ENCODE data around the gene KCNG4. TPM values are rescaled to one million over a fixed set of nuclear protein-coding genes. Genes with fewer than 3 reads are reported as not detected.

KCNG4 gene
- polyA plus RNA-seq, 2 donors = not detected

DNA sequence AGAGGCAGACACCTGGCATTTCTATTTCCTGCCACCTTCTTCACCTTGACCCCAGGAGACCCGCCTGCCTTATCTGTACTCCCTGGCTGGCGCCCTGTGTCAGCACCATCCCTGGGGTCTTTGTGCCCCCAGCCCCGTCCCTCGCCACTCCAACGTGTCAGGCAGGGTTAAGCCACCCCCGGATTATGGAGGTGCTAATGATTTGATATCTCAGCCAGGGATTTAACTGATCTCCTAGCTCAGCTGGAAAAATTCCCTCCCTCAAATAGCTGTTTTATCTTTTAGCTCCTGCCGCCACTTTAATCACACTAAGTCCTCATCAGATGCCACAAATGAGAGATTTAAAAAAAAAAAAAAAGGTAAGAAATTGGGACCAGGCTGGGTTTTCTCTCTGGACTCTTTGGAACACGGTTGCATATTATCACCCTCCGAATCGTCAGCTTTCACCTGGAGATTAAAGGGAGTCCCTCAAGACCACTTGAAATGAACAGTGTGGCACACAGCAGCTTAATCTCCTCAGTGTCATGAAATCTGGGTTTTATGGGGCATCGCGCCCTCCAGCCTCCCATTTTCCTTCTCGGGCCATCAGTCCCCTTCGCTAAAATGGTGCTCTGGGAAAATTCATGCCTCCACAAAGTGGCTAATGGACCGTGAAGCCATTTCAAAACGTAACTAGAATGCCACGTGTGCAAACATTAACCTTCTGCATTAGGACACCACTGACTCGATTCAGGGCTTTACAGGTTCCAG, 28.7 kb upstream of the KCNG4 start:
- 54 to 64% methylated on average over 18 of the region's 18 CpGs for WGBS, 2 donors
- no peaks in the 10 kb centered on the region for H3K27me3 ChIP-seq (ENCODE audit: control insufficient read depth in 1 of 2, insufficient read depth in 2 of 2, low read length in 2 of 2)
- no peaks in the 10 kb centered on the region for H3K36me3 ChIP-seq (ENCODE audit: control insufficient read depth in 2 of 2, insufficient read depth in 2 of 2, low read length in 1 of 2)
- H3K9me3 ChIP-seq (ENCODE audit: control insufficient read depth in 2 of 2, insufficient read depth in 1 of 2, low read depth in 1 of 2, low read length in 1 of 2) = no peaks in the 10 kb centered on the region
- no peak overlapping the region for H3K4me3 ChIP-seq (ENCODE audit: low read depth in 1 of 2, low read length in 2 of 2)
- no peak overlapping the region for H3K27ac ChIP-seq (ENCODE audit: low read depth in 2 of 2, low read length in 1 of 2)
- no peaks in the 10 kb centered on the region for H3K4me1 ChIP-seq (ENCODE audit: control insufficient read depth in 2 of 2, insufficient read depth in 2 of 2, low read length in 1 of 2)

DNA sequence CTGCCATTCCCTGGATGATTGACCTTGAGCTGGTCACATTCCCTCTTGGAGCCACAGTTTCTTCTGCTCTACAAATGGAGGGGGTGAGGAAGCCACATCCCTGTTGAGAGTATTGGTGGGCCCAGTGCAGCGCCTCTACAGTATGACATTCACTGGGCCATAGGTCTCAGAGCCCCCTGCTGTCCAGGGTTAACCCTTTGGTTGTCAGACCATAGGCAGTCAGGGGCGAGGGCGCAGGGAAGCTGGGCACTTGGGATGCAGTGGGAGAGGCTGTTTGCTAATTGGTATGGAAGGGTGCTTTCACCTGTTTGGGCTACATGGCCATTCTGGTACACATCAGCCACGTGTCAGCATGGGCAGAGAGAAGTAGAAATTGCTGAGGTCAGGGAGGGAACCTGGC, 27.6 kb upstream of the KCNG4 start:
- Histone ChIP-seq H3K4me3 (ENCODE audit: low read depth in 1 of 2, low read length in 2 of 2) (no peak overlapping the region), H3K36me3 (ENCODE audit: control insufficient read depth in 2 of 2, insufficient read depth in 2 of 2, low read length in 1 of 2) (no peaks in the 10 kb centered on the region), H3K4me1 (ENCODE audit: control insufficient read depth in 2 of 2, insufficient read depth in 2 of 2, low read length in 1 of 2) (no peaks in the 10 kb centered on the region), H3K9me3 (ENCODE audit: control insufficient read depth in 2 of 2, insufficient read depth in 1 of 2, low read depth in 1 of 2, low read length in 1 of 2) (peaks cover 0 to 2% of the 10 kb centered on the region in 2 donors), H3K27ac (ENCODE audit: low read depth in 2 of 2, low read length in 1 of 2) (no peak overlapping the region), H3K27me3 (ENCODE audit: control insufficient read depth in 1 of 2, insufficient read depth in 2 of 2, low read length in 2 of 2) (no peaks in the 10 kb centered on the region)
- WGBS, 2 donors = 80 to 82% methylated on average over 4 of the region's 4 CpGs

DNA sequence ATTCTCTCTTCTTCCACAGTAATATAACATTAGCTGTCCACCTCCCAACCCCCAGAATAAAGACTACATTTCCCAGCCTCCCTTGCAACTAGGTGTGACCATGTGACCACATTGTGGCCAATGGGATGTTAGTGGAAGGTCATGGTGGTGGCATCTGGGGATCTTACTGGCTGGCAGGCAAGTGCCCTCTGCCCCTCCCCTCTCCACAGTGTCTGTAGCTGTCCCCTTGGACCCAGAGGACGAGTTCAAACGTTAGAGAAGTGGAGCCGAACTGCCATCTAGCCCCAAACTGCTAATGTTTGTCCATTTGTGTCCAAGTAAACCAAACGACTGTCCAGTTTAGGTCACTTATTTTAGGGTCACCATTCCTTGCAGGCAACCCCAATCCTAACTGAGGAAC, 26.6 kb upstream of the KCNG4 start:
- 44 to 49% methylated on average over 4 of the region's 4 CpGs for WGBS, 2 donors
- Histone ChIP-seq H3K9me3 (ENCODE audit: control insufficient read depth in 2 of 2, insufficient read depth in 1 of 2, low read depth in 1 of 2, low read length in 1 of 2) (peaks cover 0 to 2% of the 10 kb centered on the region in 2 donors), H3K4me3 (ENCODE audit: low read depth in 1 of 2, low read length in 2 of 2) (no peak overlapping the region), H3K4me1 (ENCODE audit: control insufficient read depth in 2 of 2, insufficient read depth in 2 of 2, low read length in 1 of 2) (no peaks in the 10 kb centered on the region), H3K36me3 (ENCODE audit: control insufficient read depth in 2 of 2, insufficient read depth in 2 of 2, low read length in 1 of 2) (no peaks in the 10 kb centered on the region), H3K27me3 (ENCODE audit: control insufficient read depth in 1 of 2, insufficient read depth in 2 of 2, low read length in 2 of 2) (no peaks in the 10 kb centered on the region), H3K27ac (ENCODE audit: low read depth in 2 of 2, low read length in 1 of 2) (no peak overlapping the region)

DNA sequence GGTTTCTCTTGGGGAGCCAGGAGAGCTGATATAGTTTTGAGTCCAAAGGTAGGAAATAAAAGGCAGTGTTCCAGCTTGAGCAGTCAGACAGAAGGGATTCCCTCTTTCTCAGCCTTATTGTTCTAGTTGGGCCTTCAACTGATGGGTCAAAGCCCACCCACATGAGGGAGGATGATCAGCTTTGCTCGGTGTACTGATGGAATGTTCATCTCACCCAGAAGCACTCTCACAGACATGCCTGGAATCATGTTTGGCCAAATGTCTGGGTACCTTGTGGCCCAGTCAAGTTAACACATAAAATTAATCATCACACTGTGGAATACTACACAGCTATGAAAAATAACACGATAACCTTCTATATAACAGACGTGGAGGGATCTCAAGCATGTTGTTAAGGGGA, 23.1 kb upstream of the KCNG4 start:
- WGBS, 2 donors = 65 to 84% methylated on average over 3 of the region's 3 CpGs
- Histone ChIP-seq H3K36me3 (ENCODE audit: control insufficient read depth in 2 of 2, insufficient read depth in 2 of 2, low read length in 1 of 2) (no peaks in the 10 kb centered on the region), H3K27ac (ENCODE audit: low read depth in 2 of 2, low read length in 1 of 2) (no peak overlapping the region), H3K9me3 (ENCODE audit: control insufficient read depth in 2 of 2, insufficient read depth in 1 of 2, low read depth in 1 of 2, low read length in 1 of 2) (peaks cover 0 to 6% of the 10 kb centered on the region in 2 donors), H3K27me3 (ENCODE audit: control insufficient read depth in 1 of 2, insufficient read depth in 2 of 2, low read length in 2 of 2) (no peaks in the 10 kb centered on the region), H3K4me3 (ENCODE audit: low read depth in 1 of 2, low read length in 2 of 2) (no peak overlapping the region), H3K4me1 (ENCODE audit: control insufficient read depth in 2 of 2, insufficient read depth in 2 of 2, low read length in 1 of 2) (no peaks in the 10 kb centered on the region)

DNA sequence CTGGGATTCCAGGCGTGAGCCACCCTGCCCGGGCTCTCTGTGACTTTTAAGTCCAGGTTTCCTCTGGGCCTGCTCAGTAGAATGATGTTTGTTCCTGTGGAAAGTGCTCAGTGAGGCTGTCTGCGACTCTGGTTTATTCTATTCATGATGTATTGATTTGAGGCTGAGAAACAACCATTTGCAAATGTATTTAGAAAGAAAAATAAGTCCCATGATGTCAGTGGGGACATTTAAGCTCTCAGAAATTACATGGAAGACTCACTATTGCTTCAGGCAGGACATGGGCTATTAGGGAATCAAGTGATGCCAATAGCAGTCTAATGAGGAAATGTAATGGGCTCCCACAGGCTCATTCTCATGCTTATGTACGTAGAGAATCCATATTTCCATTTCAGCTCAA, 22.2 kb upstream of the KCNG4 start:
- no peaks in the 10 kb centered on the region for H3K4me1 ChIP-seq (ENCODE audit: control insufficient read depth in 2 of 2, insufficient read depth in 2 of 2, low read length in 1 of 2)
- no peaks in the 10 kb centered on the region for H3K27me3 ChIP-seq (ENCODE audit: control insufficient read depth in 1 of 2, insufficient read depth in 2 of 2, low read length in 2 of 2)
- no peaks in the 10 kb centered on the region for H3K36me3 ChIP-seq (ENCODE audit: control insufficient read depth in 2 of 2, insufficient read depth in 2 of 2, low read length in 1 of 2)
- no peak overlapping the region for H3K27ac ChIP-seq (ENCODE audit: low read depth in 2 of 2, low read length in 1 of 2)
- no peak overlapping the region for H3K4me3 ChIP-seq (ENCODE audit: low read depth in 1 of 2, low read length in 2 of 2)
- H3K9me3 ChIP-seq (ENCODE audit: control insufficient read depth in 2 of 2, insufficient read depth in 1 of 2, low read depth in 1 of 2, low read length in 1 of 2) = peaks cover 0 to 6% of the 10 kb centered on the region in 2 donors
- 84% methylated on average over 4 of the region's 4 CpGs for WGBS, 2 donors

DNA sequence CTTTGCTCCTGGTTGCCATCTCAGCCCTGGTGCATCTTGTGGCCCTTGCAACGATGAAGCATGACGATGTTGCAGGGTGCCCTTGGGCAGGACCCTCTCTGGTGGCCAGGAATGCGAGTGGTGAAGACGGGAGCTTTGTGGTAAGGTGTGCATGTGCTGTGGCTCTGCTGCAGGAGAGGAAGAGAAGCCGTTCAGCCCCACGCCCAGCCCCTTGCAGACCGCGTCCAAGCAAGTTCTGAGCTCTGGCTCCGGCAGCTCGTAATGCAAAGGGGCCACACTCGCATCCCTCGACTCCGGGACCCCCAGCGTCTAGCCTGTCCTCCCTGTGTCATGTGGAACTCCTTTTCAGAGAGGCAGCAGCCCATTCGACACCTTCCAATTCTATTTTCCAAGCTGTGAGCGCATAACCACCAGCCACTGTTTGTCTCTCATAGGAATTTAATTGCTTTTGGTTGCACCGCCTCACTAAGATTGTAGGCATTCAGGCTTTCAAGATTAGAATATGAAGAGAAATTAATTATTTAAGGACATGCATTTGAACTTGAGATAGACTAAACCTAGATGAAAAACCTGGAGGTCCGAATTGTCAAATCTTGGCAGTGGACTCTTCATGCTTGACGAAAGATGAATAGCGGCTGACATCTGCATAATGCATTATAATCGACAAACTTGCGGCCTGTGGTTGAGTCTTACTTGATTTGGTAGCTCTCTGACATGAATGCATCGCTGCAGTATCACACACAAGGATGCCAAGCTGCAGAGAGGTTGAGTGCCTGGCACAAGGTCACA, 21.1 kb upstream of the KCNG4 start:
- H3K9me3 ChIP-seq (ENCODE audit: control insufficient read depth in 2 of 2, insufficient read depth in 1 of 2, low read depth in 1 of 2, low read length in 1 of 2) = peaks cover 0 to 6% of the 10 kb centered on the region in 2 donors
- 80 to 81% methylated on average over 23 of the region's 23 CpGs for WGBS, 2 donors

DNA sequence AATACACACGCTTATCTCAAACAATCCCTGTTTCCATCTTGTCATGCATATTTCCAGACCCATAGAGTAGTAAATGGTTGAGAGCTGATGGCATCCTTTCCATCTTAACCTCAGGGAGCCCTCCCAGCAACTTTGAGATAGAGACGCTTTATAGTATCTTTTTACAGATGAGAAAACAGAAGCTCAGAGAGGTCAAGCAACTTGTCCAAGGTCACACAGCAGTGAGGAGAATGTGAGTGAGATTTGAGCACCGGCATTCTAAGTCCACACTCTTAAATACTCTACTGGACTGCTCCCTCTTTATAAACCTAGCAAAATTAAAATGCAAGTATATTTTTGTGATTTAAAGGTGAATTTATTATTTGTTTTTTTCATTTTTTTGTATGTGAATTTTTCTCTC, 19.9 kb upstream of the KCNG4 start:
- Histone ChIP-seq H3K4me1 (ENCODE audit: control insufficient read depth in 2 of 2, insufficient read depth in 2 of 2, low read length in 1 of 2) (no peaks in the 10 kb centered on the region), H3K27me3 (ENCODE audit: control insufficient read depth in 1 of 2, insufficient read depth in 2 of 2, low read length in 2 of 2) (no peaks in the 10 kb centered on the region), H3K27ac (ENCODE audit: low read depth in 2 of 2, low read length in 1 of 2) (no peak overlapping the region), H3K36me3 (ENCODE audit: control insufficient read depth in 2 of 2, insufficient read depth in 2 of 2, low read length in 1 of 2) (no peaks in the 10 kb centered on the region), H3K9me3 (ENCODE audit: control insufficient read depth in 2 of 2, insufficient read depth in 1 of 2, low read depth in 1 of 2, low read length in 1 of 2) (peaks cover 0 to 6% of the 10 kb centered on the region in 2 donors), H3K4me3 (ENCODE audit: low read depth in 1 of 2, low read length in 2 of 2) (no peak overlapping the region)
- WGBS, 2 donors = 90 to 93% methylated on average over 3 of the region's 3 CpGs

More for the DNA sequence above, 21.1 kb upstream of the KCNG4 start:
- Histone ChIP-seq H3K4me1 (ENCODE audit: control insufficient read depth in 2 of 2, insufficient read depth in 2 of 2, low read length in 1 of 2) (no peaks in the 10 kb centered on the region), H3K36me3 (ENCODE audit: control insufficient read depth in 2 of 2, insufficient read depth in 2 of 2, low read length in 1 of 2) (no peaks in the 10 kb centered on the region), H3K27me3 (ENCODE audit: control insufficient read depth in 1 of 2, insufficient read depth in 2 of 2, low read length in 2 of 2) (no peaks in the 10 kb centered on the region), H3K27ac (ENCODE audit: low read depth in 2 of 2, low read length in 1 of 2) (no peak overlapping the region), H3K4me3 (ENCODE audit: low read depth in 1 of 2, low read length in 2 of 2) (no peak overlapping the region)

DNA sequence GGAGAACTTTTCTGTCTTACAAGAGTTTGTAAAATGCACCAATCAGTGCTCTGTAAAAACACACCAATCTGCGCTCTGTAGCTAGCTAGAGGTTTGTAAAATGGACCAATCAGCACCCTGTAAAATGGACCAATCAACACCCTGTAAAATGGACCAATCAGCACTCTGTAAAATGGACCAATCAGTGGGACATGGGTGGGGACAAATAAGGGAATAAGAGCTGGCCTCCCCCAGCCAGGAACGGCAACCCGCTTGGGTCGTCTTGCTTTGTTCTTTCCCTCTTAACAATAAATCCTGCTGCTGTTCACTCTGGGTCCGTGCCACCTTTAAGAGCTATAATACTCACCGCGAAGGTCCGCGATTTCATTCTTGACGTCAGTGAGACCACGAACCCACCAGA, 18.5 kb upstream of the KCNG4 start:
- no peak overlapping the region for H3K4me3 ChIP-seq (ENCODE audit: low read depth in 1 of 2, low read length in 2 of 2)
- H3K27ac ChIP-seq (ENCODE audit: low read depth in 2 of 2, low read length in 1 of 2) = no peak overlapping the region
- no peaks in the 10 kb centered on the region for H3K4me1 ChIP-seq (ENCODE audit: control insufficient read depth in 2 of 2, insufficient read depth in 2 of 2, low read length in 1 of 2)
- 89 to 93% methylated on average over 11 of the region's 11 CpGs for WGBS, 2 donors
- no peaks in the 10 kb centered on the region for H3K27me3 ChIP-seq (ENCODE audit: control insufficient read depth in 1 of 2, insufficient read depth in 2 of 2, low read length in 2 of 2)
- no peaks in the 10 kb centered on the region for H3K36me3 ChIP-seq (ENCODE audit: control insufficient read depth in 2 of 2, insufficient read depth in 2 of 2, low read length in 1 of 2)
- peaks cover 0 to 6% of the 10 kb centered on the region in 2 donors for H3K9me3 ChIP-seq (ENCODE audit: control insufficient read depth in 2 of 2, insufficient read depth in 1 of 2, low read depth in 1 of 2, low read length in 1 of 2)

DNA sequence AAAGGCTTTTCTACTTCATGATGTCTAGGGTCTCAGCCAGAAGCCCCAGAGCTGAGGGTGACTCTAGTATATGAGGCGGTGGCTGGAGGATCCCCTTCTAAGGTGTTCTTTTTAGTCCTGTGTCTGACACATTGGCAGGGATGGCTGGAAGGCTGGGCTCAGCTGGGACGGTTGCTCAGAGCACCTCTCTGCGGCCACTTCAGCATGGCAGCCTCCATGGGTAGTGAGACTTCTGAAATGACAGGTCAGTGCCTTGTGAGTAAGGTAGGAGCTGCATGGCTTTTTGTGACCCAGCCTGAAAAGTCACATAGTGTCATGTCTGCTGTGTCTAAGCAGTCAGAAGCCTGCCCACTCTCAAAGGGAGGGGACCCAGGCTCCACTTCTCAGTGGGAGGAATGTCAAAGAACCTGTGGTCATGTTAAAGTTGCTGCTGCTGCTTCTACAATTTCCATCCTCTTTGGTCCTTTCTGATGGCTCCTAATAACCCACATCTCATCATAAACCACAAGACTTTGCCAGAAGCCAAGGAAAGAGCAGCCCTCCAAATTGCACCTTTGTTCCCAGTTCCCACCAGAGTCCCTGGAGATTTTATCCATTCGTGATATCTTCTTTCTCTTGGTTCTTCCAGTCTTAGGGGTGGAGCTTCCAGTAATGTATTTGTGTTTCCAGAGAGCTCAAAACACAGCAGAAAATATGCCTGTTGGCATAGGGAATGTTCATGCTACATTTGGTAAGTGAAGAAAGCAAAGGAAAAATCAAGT, 15.4 kb upstream of the KCNG4 start:
- Histone ChIP-seq H3K4me1 (ENCODE audit: control insufficient read depth in 2 of 2, insufficient read depth in 2 of 2, low read length in 1 of 2) (no peaks in the 10 kb centered on the region), H3K27ac (ENCODE audit: low read depth in 2 of 2, low read length in 1 of 2) (no peak overlapping the region), H3K4me3 (ENCODE audit: low read depth in 1 of 2, low read length in 2 of 2) (no peak overlapping the region), H3K27me3 (ENCODE audit: control insufficient read depth in 1 of 2, insufficient read depth in 2 of 2, low read length in 2 of 2) (no peaks in the 10 kb centered on the region), H3K36me3 (ENCODE audit: control insufficient read depth in 2 of 2, insufficient read depth in 2 of 2, low read length in 1 of 2) (no peaks in the 10 kb centered on the region), H3K9me3 (ENCODE audit: control insufficient read depth in 2 of 2, insufficient read depth in 1 of 2, low read depth in 1 of 2, low read length in 1 of 2) (peaks cover 0 to 4% of the 10 kb centered on the region in 2 donors)
- 83 to 88% methylated on average over 4 of the region's 4 CpGs for WGBS, 2 donors

All from esophagus (tissue), 2 donors.